ENCODE data around the gene RAD1.

DNA sequence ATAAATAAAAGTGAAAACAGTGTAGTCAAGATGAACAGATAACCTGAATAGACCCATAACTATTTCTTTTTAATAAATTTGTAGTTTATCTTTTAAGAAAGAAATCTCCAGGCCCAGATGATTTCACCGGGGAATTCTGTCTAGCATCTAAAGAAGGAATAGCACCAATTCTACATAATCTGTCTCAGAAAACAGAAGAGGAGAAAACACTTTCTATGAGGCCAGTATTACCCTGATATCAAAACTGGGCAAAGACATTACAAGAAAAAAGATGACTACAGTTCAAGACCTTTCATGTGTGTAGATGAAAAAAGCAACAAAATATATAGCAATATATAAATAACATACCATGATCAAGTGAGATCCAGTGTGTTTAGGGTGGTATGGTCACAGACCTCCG is 44.9 kb downstream of the RAD1 start:
- TF ChIP-seq, protein P1, sequence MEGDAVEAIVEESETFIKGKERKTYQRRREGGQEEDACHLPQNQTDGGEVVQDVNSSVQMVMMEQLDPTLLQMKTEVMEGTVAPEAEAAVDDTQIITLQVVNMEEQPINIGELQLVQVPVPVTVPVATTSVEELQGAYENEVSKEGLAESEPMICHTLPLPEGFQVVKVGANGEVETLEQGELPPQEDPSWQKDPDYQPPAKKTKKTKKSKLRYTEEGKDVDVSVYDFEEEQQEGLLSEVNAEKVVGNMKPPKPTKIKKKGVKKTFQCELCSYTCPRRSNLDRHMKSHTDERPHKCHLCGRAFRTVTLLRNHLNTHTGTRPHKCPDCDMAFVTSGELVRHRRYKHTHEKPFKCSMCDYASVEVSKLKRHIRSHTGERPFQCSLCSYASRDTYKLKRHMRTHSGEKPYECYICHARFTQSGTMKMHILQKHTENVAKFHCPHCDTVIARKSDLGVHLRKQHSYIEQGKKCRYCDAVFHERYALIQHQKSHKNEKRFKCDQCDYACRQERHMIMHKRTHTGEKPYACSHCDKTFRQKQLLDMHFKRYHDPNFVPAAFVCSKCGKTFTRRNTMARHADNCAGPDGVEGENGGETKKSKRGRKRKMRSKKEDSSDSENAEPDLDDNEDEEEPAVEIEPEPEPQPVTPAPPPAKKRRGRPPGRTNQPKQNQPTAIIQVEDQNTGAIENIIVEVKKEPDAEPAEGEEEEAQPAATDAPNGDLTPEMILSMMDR (IDR thresholded peaks at IDR 0.05): no peak
- TF ChIP-seq ZFX (IDR thresholded peaks at IDR 0.05; ENCODE audit: borderline replicate concordance): no peak

Data from 22Rv1 (cell line).